AG09319 (cell line): ENCODE measurements around the gene MARCOL.

Source experiments
- DNase-seq: peaks from one replicate; pipeline ENCODE4 v3.0.0-alpha.2; 2010; ENCODE audit warnings: low read depth; ENCODE audit errors: extremely low read depth
- CTCF ChIP-seq: IDR thresholded peaks from 2 replicates; pipeline ENCODE4 v1.5.1; 2011; ENCODE audit warnings: low read depth, mild to moderate bottlenecking, inconsistent platforms, low read length, moderate library complexity

Gene MARCOL

GRCh38 chr5:148229840-148230239, 8.5 kb upstream of the MARCOL start:
- TF ChIP-seq CTCF: no peak
- DNase-seq: no peak

- no peak for TF ChIP-seq CTCF
- DNase-seq: no peak
Observed at GRCh38 chr5:148230240-148230639, 8.1 kb upstream of the MARCOL start.

GRCh38 chr5:148237785-148238417, 424 bp upstream of the MARCOL start:
- no peak for TF ChIP-seq CTCF
- DNase-seq: no peak

- TF ChIP-seq CTCF: no peak
- DNase-seq: no peak
Observed at GRCh38 chr5:148248894-148249293, 10.6 kb downstream of the MARCOL start.

GRCh38 chr5:148255456-148255855, 17.1 kb downstream of the MARCOL start:
- no peak for DNase-seq
- TF ChIP-seq CTCF: no peak

GRCh38 chr5:148259288-148259687, 21.0 kb downstream of the MARCOL start:
- TF ChIP-seq CTCF: no peak
- no peak for DNase-seq

- no peak for TF ChIP-seq CTCF
- DNase-seq: no peak
Observed at GRCh38 chr5:148261221-148261620, 22.9 kb downstream of the MARCOL start.
